Activated B cell treated with CpG ODN at 0.5 μM for 24 hours (primary cell): ENCODE measurements around the gene PCDH12. TPM values are rescaled to one million over a fixed set of nuclear protein-coding genes. Genes with fewer than 3 reads are reported as not detected.

Experiments
- ATAC-seq: fragments of 200-7000 bp; cut with Tn5 transposase; one replicate; pipeline ENCODE4 v1.10.0; 2021; ENCODE audit warnings: low read depth, mild to moderate bottlenecking, moderate library complexity
- CTCF ChIA-PET: fragments of 350-600 bp; sonication (Branson Sonifier 250); formaldehyde crosslinking; loops from one replicate; lab custom pipeline; 2021; ENCODE audit warnings: antibody characterized with exemption; lab: Charles Lee
- POLR2A ChIA-PET: fragments of 350-600 bp; sonication (Branson Sonifier 250); formaldehyde crosslinking; loops from one replicate; lab custom pipeline; 2021; ENCODE audit warnings: antibody characterized with exemption; lab: Charles Lee
- DNase-seq: peaks from one replicate; pipeline ENCODE4 v3.0.0; 2022
- H3K27ac Mint-ChIP-seq: one replicate; pipeline ENCODE4 v1.8.0; 2020; ENCODE audit warnings: mixed read lengths
- H3K27me3 Mint-ChIP-seq: one replicate; pipeline ENCODE4 v1.8.0; 2021; ENCODE audit warnings: mixed read lengths
- H3K36me3 Mint-ChIP-seq: one replicate; pipeline ENCODE4 v1.8.0; 2021; ENCODE audit warnings: low read depth, mixed read lengths
- H3K4me1 Mint-ChIP-seq: one replicate; pipeline ENCODE4 v1.8.0; 2021; ENCODE audit warnings: mixed read lengths
- H3K4me3 Mint-ChIP-seq: one replicate; pipeline ENCODE4 v1.8.0; 2020; ENCODE audit warnings: mild to moderate bottlenecking, mixed read lengths
- H3K9me3 Mint-ChIP-seq: one replicate; pipeline ENCODE4 v1.8.0; 2020; ENCODE audit warnings: mixed read lengths
- CTCF ChIP-seq: fragments of 200-600 bp; IDR thresholded peaks from one replicate; pipeline ENCODE4 v1.8.0; 2022; ENCODE audit warnings: antibody characterized with exemption, mild to moderate bottlenecking
- intact Hi-C: fragments of 100-400 bp; cut with micrococcal nuclease; formaldehyde crosslinking; loops from one replicate; pipeline ENCODE4 v1.15.1; 2024
- total RNA-seq: library from RNA; stranded (reverse); gene quantifications from 2 replicates; pipeline ENCODE4 v1.2.3, GENCODE V29; 2022

The PCDH12 gene
- total RNA-seq, 1 donor from 2014 or later, result not detected

- intact Hi-C loops, result no loop called here
- Mint-ChIP-seq H3K9me3 (peaks cover 4% of the 10 kb centered on the region), H3K27me3 (peaks cover 10% of the 10 kb centered on the region), H3K36me3 (no peaks in the 10 kb centered on the region), H3K4me3 (no peak overlapping the region), H3K27ac (no peak overlapping the region), H3K4me1 (no peaks in the 10 kb centered on the region)
- POLR2A ChIA-PET, result no interaction called here
- CTCF ChIA-PET, result no interaction called here
- DNase-seq, result no peak
- TF ChIP-seq CTCF, result no peak
- no peak for ATAC-seq
Observed at GRCh38 chr5:141906972-141907371, 51.0 kb downstream of the PCDH12 start.

- CTCF ChIA-PET, result no interaction called here
Observed at GRCh38 chr5:141906517-141906916, 51.5 kb downstream of the PCDH12 start.

GRCh38 chr5:141904551-141904950 lies 53.5 kb downstream of the PCDH12 start:
- peaks cover 8% of the 10 kb centered on the region for H3K27me3 Mint-ChIP-seq
- peaks cover 4% of the 10 kb centered on the region for H3K9me3 Mint-ChIP-seq
- TF ChIP-seq CTCF, result no peak
- ChIA-PET CTCF (interaction anchor here (1.5 kb wide), 1 partner anchor 26 kb away, joined by 5 read pairs; no protein-coding TSS in a partner anchor), POLR2A (no interaction called here)
- no peak for ATAC-seq
- no peak for DNase-seq
- no peak overlapping the region for H3K27ac Mint-ChIP-seq
- no peak overlapping the region for H3K4me3 Mint-ChIP-seq
- no peaks in the 10 kb centered on the region for H3K4me1 Mint-ChIP-seq
- intact Hi-C loops, result no loop called here
- H3K36me3 Mint-ChIP-seq, result no peaks in the 10 kb centered on the region

More at GRCh38 chr5:141906517-141906916, 51.5 kb downstream of the PCDH12 start:
- no peak overlapping the region for H3K27ac Mint-ChIP-seq
- no peak overlapping the region for H3K4me3 Mint-ChIP-seq
- TF ChIP-seq CTCF, result no peak
- peaks cover 13% of the 10 kb centered on the region for H3K27me3 Mint-ChIP-seq
- POLR2A ChIA-PET, result no interaction called here
- no peaks in the 10 kb centered on the region for H3K36me3 Mint-ChIP-seq
- intact Hi-C loops, result no loop called here
- H3K4me1 Mint-ChIP-seq, result no peaks in the 10 kb centered on the region
- peaks cover 4% of the 10 kb centered on the region for H3K9me3 Mint-ChIP-seq
- DNase-seq, result no peak
- ATAC-seq, result no peak

- Mint-ChIP-seq H3K27me3 (peaks cover 8% of the 10 kb centered on the region), H3K27ac (no peak overlapping the region), H3K9me3 (peaks cover 4% of the 10 kb centered on the region), H3K4me1 (no peaks in the 10 kb centered on the region), H3K4me3 (no peak overlapping the region), H3K36me3 (no peaks in the 10 kb centered on the region)
- intact Hi-C loops, result no loop called here
- POLR2A ChIA-PET, result no interaction called here
- ATAC-seq (no peak), DNase-seq (no peak)
- CTCF ChIA-PET, result no interaction called here
- no peak for TF ChIP-seq CTCF
Observed at GRCh38 chr5:141903261-141903660, 54.7 kb downstream of the PCDH12 start.

- ChIA-PET POLR2A (no interaction called here), CTCF (interaction anchor here (1.3 kb wide), 1 partner anchor 22 kb away, joined by 3 read pairs; no protein-coding TSS in a partner anchor)
- no peak overlapping the region for H3K27ac Mint-ChIP-seq
Observed at GRCh38 chr5:141902015-141902814, 55.8 kb downstream of the PCDH12 start.

More at GRCh38 chr5:141902015-141902814, 55.8 kb downstream of the PCDH12 start:
- ATAC-seq (no peak), DNase-seq (no peak)
- Mint-ChIP-seq H3K4me3 (no peak overlapping the region), H3K4me1 (no peaks in the 10 kb centered on the region), H3K9me3 (peaks cover 4% of the 10 kb centered on the region), H3K27me3 (peaks cover 8% of the 10 kb centered on the region), H3K36me3 (no peaks in the 10 kb centered on the region)
- no peak for TF ChIP-seq CTCF
- intact Hi-C loops, result no loop called here
